ENCODE data around the gene MAP4K4.

DNA sequence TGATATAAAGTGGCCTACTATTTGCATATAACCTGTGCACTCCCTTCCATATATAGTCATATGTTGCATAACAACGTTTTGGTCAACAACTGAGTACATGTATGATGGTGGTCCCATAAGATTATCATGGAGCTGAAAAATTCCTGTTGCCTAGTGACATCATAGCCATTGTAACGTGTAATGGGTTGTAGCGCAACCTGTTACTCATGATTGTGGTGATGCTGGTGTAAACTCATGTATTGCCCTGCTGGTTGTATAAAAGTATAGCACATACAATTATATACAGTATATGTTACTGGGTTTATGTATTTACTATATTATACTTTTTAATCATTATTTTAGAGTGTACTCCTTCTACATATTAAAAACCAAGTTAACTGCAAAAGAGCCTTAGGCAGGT lies 149.5 kb downstream of the MAP4K4 start:
- no peak for TF ChIP-seq EZH2 (IDR thresholded peaks at IDR 0.05; ENCODE audit: insufficient read depth, poor library complexity, severe bottlenecking)
- TF ChIP-seq EZH2phosphoT487 (IDR thresholded peaks at IDR 0.05; ENCODE audit: insufficient read depth, low read depth): no peak

All from GM23248 (cell line).